HEK293T (cell line): Measurements from ENCODE around the gene UGCG.
"Not testable (repeated sequence)": the region's sequence is repeated elsewhere in the genome, so short reads cannot be mapped to it uniquely, and the experiment has no call there.

ENCODE experiments used
- CTCF ChIA-PET: fragments of 350-600 bp; formaldehyde crosslinking; extraction: SDS; loops from one replicate; lab custom pipeline; 2021; ENCODE audit warnings: antibody characterized with exemption, inconsistent platforms; lab: Yijun Ruan, JAX
- POLR2A ChIA-PET: fragments of 350-600 bp; formaldehyde crosslinking; extraction: SDS; loops from one replicate; lab custom pipeline; 2020; ENCODE audit warnings: antibody characterized with exemption, inconsistent platforms; lab: Yijun Ruan, JAX
- DNase-seq: peaks from one replicate; pipeline ENCODE4 v3.0.0; 2012; ENCODE audit warnings: mixed read lengths; ENCODE audit errors: extremely low spot score
- ARNT ChIP-seq: fragments of 450-650 bp; IDR thresholded peaks from 2 replicates; pipeline ENCODE4 v1.6.1; 2017; ENCODE audit warnings: mild to moderate bottlenecking
- BHLHE40 ChIP-seq: fragments of 450-650 bp; IDR thresholded peaks from 2 replicates; pipeline ENCODE4 v1.6.1; 2016; ENCODE audit warnings: mild to moderate bottlenecking, moderate library complexity, borderline replicate concordance
- CTBP1 ChIP-seq: fragments of 450-650 bp; IDR thresholded peaks from 2 replicates; pipeline ENCODE4 v1.6.1; 2016; ENCODE audit warnings: borderline replicate concordance
- ELF4 ChIP-seq: fragments of 450-650 bp; IDR thresholded peaks from 2 replicates; pipeline ENCODE4 v1.6.1; 2017; ENCODE audit warnings: antibody characterized with exemption
- FOXA1 ChIP-seq: fragments of 450-650 bp; IDR thresholded peaks from 2 replicates; pipeline ENCODE4 v1.6.1; 2016; ENCODE audit warnings: mild to moderate bottlenecking
- FOXK2 ChIP-seq: fragments of 450-650 bp; IDR thresholded peaks from 2 replicates; pipeline ENCODE4 v1.6.1; 2016; ENCODE audit warnings: mild to moderate bottlenecking
- FOXM1 ChIP-seq: fragments of 450-650 bp; IDR thresholded peaks from 2 replicates; pipeline ENCODE4 v1.6.1; 2017; ENCODE audit warnings: mild to moderate bottlenecking, borderline replicate concordance
- HDGF ChIP-seq: fragments of 450-650 bp; IDR thresholded peaks from 2 replicates; pipeline ENCODE4 v1.6.1; 2017; ENCODE audit warnings: antibody characterized with exemption, borderline replicate concordance
- L3MBTL2 ChIP-seq: fragments of 450-650 bp; conservative IDR thresholded peaks from 2 replicates; pipeline ENCODE4 v1.6.1; 2016; ENCODE audit warnings: mild to moderate bottlenecking
- LEF1 ChIP-seq: fragments of 450-650 bp; IDR thresholded peaks from 2 replicates; pipeline ENCODE4 v1.6.1; 2017; ENCODE audit warnings: mild to moderate bottlenecking, borderline replicate concordance
- NFRKB ChIP-seq: fragments of 450-650 bp; IDR thresholded peaks from 2 replicates; pipeline ENCODE4 v1.6.1; 2016; ENCODE audit warnings: mild to moderate bottlenecking, moderate library complexity
- PKNOX1 ChIP-seq: fragments of 450-650 bp; IDR thresholded peaks from 2 replicates; pipeline ENCODE4 v1.6.1; 2016
- SP1 ChIP-seq: fragments of 450-650 bp; IDR thresholded peaks from 2 replicates; pipeline ENCODE4 v1.6.1; 2017
- SUZ12 ChIP-seq: fragments of 450-650 bp; IDR thresholded peaks from 2 replicates; pipeline ENCODE4 v1.6.1; 2016; ENCODE audit warnings: mild to moderate bottlenecking
- TARDBP ChIP-seq: fragments of 450-650 bp; IDR thresholded peaks from 2 replicates; pipeline ENCODE4 v1.6.1; 2016
- ZNF384 ChIP-seq: fragments of 450-650 bp; IDR thresholded peaks from 2 replicates; pipeline ENCODE4 v1.6.1; 2016

Gene UGCG

DNA sequence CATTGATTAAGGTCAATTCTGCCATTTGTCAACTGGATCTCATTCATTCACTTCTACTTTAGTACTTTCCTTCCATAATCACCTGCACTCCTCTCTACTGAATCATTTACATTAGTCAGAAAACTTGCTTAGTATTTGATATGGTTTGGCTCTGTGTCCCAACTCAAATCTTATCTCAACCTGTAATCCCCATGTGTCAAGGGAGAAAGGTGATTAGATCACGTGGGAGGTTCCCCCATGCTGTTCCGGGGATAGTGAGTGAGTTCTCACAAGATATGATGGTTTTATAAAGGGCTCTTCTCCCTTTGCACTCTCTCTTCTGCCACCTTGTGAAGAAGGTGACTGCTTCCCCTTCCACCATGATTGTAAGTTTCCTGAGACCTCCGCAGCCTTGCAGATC is 23.7 kb upstream of the UGCG start:
- no peak for TF ChIP-seq ARNT
- no peak for TF ChIP-seq HDGF
- no peak for TF ChIP-seq CTBP1
- TF ChIP-seq FOXK2, result no peak
- TF ChIP-seq TARDBP, result no peak
- no peak for TF ChIP-seq SP1
- TF ChIP-seq ZNF384, result no peak
- no peak for TF ChIP-seq NFRKB
- no peak for TF ChIP-seq ELF4
- no peak for DNase-seq
- CTCF ChIA-PET, result no interaction called here
- POLR2A ChIA-PET, result no interaction called here

GRCh38 chr9:111873901-111874300 is 22.7 kb upstream of the UGCG start:
- ChIA-PET CTCF (no interaction called here), POLR2A (interaction anchor here (1.8 kb wide), 1 partner anchor 23 kb away, joined by 6 read pairs; the partner anchor contains the start of gene UGCG)
- DNase-seq, result no peak
- TF ChIP-seq SUZ12, result no peak
- no peak for TF ChIP-seq CTBP1
- no peak for TF ChIP-seq BHLHE40
- TF ChIP-seq FOXK2, result no peak
- TF ChIP-seq HDGF, result no peak
- no peak for TF ChIP-seq FOXA1
- no peak for TF ChIP-seq NFRKB
- no peak for TF ChIP-seq ELF4
- TF ChIP-seq ZNF384, result no peak
- no peak for TF ChIP-seq ARNT
- no peak for TF ChIP-seq TARDBP
- no peak for TF ChIP-seq PKNOX1
- no peak for TF ChIP-seq FOXM1
- TF ChIP-seq L3MBTL2, result no peak
- no peak for TF ChIP-seq SP1
- TF ChIP-seq LEF1, result no peak

GRCh38 chr9:111874500-111874899 is 22.1 kb upstream of the UGCG start:
- ChIA-PET POLR2A (interaction anchor here (1.8 kb wide), 1 partner anchor 22 kb away, joined by 6 read pairs; the partner anchor contains the start of gene UGCG), CTCF (no interaction called here)
- no peak for DNase-seq
- no peak for TF ChIP-seq HDGF
- no peak for TF ChIP-seq ARNT
- no peak for TF ChIP-seq ZNF384
- TF ChIP-seq BHLHE40, result no peak
- no peak for TF ChIP-seq FOXK2
- no peak for TF ChIP-seq ELF4
- no peak for TF ChIP-seq LEF1
- TF ChIP-seq SUZ12, result no peak
- no peak for TF ChIP-seq FOXM1
- TF ChIP-seq FOXA1, result no peak
- no peak for TF ChIP-seq CTBP1
- TF ChIP-seq PKNOX1, result no peak
- no peak for TF ChIP-seq NFRKB

- DNase-seq, CTCF ChIA-PET: not testable (repeated sequence)
- POLR2A ChIA-PET, result interaction anchor here (1.8 kb wide), 1 partner anchor 21 kb away, joined by 6 read pairs; the partner anchor contains the start of gene UGCG
Observed at GRCh38 chr9:111875291-111875690, 21.3 kb upstream of the UGCG start.

- CTCF ChIA-PET, DNase-seq: not testable (repeated sequence)
- POLR2A ChIA-PET, result interaction anchor here (1.8 kb wide), 1 partner anchor 21 kb away, joined by 6 read pairs; the partner anchor contains the start of gene UGCG
Observed at GRCh38 chr9:111875691-111876090, 20.9 kb upstream of the UGCG start.

- no peak for DNase-seq
- POLR2A ChIA-PET, result no interaction called here
- CTCF ChIA-PET, result no interaction called here
Observed at GRCh38 chr9:111876179-111876578, 20.4 kb upstream of the UGCG start.

More at GRCh38 chr9:111876179-111876578, 20.4 kb upstream of the UGCG start:
- TF ChIP-seq NFRKB (no peak), FOXM1 (no peak), FOXA1 (no peak), TARDBP (no peak), PKNOX1 (no peak), SUZ12 (no peak), L3MBTL2 (no peak), ZNF384 (no peak)
